Measurements from ENCODE around the gene WDR74. TPM values are rescaled to one million over a fixed set of nuclear protein-coding genes. Genes with fewer than 3 reads are reported as not detected.

The WDR74 gene
- total and polyA plus RNA-seq, 4 donors: 26.2 to 64.1 (median 42.0) TPM

DNA sequence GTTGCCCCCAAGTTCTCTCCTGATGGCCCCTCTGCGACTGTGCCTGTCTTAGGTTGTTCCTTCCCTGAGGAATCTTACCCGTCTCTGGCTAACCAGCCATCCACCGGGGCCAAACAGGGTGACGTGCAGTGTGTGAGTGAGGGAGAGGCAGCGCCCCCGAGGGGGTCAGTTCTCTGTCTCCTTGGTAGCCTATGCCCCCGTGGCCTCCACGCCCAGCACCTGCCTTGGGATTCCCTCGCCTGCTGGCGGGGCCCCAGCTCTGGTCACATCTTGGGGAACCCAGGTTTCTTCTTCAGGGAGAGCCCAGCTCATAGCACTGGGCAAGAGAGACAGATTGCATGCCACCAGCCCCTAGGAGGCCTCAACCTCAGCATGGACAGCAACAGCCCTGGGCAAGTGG lies 39.9 kb downstream of the WDR74 start:
- TF ChIP-seq, protein P1, sequence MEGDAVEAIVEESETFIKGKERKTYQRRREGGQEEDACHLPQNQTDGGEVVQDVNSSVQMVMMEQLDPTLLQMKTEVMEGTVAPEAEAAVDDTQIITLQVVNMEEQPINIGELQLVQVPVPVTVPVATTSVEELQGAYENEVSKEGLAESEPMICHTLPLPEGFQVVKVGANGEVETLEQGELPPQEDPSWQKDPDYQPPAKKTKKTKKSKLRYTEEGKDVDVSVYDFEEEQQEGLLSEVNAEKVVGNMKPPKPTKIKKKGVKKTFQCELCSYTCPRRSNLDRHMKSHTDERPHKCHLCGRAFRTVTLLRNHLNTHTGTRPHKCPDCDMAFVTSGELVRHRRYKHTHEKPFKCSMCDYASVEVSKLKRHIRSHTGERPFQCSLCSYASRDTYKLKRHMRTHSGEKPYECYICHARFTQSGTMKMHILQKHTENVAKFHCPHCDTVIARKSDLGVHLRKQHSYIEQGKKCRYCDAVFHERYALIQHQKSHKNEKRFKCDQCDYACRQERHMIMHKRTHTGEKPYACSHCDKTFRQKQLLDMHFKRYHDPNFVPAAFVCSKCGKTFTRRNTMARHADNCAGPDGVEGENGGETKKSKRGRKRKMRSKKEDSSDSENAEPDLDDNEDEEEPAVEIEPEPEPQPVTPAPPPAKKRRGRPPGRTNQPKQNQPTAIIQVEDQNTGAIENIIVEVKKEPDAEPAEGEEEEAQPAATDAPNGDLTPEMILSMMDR (IDR thresholded peaks at IDR 0.05; ENCODE audit: control extremely low read depth, extremely low read depth): no peak
- H3K4me1 ChIP-seq (ENCODE audit: control insufficient read depth in 5 of 5, insufficient read depth in 5 of 5, low read length in 5 of 5): peaks cover 0 to 12% (median 9%) of the 10 kb centered on the region in 5 donors
- H3K36me3 ChIP-seq (ENCODE audit: control insufficient read depth in 4 of 4, insufficient read depth in 4 of 4, low read length in 4 of 4): peaks cover 46 to 68% (median 56%) of the 10 kb centered on the region in 4 donors
- H3K4me3 ChIP-seq: no peak overlapping the region
- H3K27ac ChIP-seq (ENCODE audit: low read depth in 1 of 2, low read length in 1 of 2): no peak overlapping the region
- no peak for ATAC-seq (ENCODE audit: insufficient read depth, low FRiP score)
- H3K27me3 ChIP-seq (ENCODE audit: control insufficient read depth in 3 of 3, insufficient read depth in 3 of 3, low read length in 2 of 3): no peaks in the 10 kb centered on the region
- WGBS, 2 donors: 96% methylated on average over 10 of the region's 10 CpGs
- H3K9me3 ChIP-seq (ENCODE audit: control insufficient read depth in 4 of 4, insufficient read depth in 3 of 4, low read length in 3 of 4): no peaks in the 10 kb centered on the region
- no peak for DNase-seq
- H3K9ac ChIP-seq (ENCODE audit: insufficient read depth in 1 of 2, low read length in 2 of 2): no peak overlapping the region

DNA sequence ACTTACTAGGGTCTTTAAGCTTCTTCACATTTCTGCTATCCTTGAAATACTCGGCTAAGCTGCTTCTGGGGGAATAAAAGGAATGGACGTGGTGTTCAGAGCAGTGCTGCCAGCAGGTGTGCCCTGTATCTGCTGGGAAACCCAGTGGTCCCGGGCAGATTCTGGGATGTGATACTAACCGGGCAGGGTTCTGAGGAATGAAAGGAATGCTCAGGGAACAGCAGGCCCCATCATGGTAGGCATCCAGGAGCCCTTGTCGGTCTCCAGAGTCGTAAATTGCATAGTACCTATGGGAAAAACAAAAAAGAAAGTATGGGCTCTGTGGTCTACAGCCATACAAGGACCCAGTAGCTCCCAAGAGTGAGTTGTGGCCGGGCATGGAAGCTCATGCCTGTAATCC lies 43.1 kb downstream of the WDR74 start:
- Histone ChIP-seq H3K4me3 (no peak overlapping the region), H3K27me3 (ENCODE audit: control insufficient read depth in 3 of 3, insufficient read depth in 3 of 3, low read length in 2 of 3) (no peaks in the 10 kb centered on the region), H3K36me3 (ENCODE audit: control insufficient read depth in 4 of 4, insufficient read depth in 4 of 4, low read length in 4 of 4) (peaks cover 45 to 62% (median 52%) of the 10 kb centered on the region in 4 donors), H3K9me3 (ENCODE audit: control insufficient read depth in 4 of 4, insufficient read depth in 3 of 4, low read length in 3 of 4) (no peaks in the 10 kb centered on the region), H3K9ac (ENCODE audit: insufficient read depth in 1 of 2, low read length in 2 of 2) (no peak overlapping the region), H3K4me1 (ENCODE audit: control insufficient read depth in 5 of 5, insufficient read depth in 5 of 5, low read length in 5 of 5) (peaks cover 0 to 9% (median 7%) of the 10 kb centered on the region in 5 donors), H3K27ac (ENCODE audit: low read depth in 1 of 2, low read length in 1 of 2) (no peak overlapping the region)
- 89 to 95% methylated on average over 7 of the region's 7 CpGs for WGBS, 2 donors
- TF ChIP-seq, protein P1 (IDR thresholded peaks at IDR 0.05; ENCODE audit: control extremely low read depth, extremely low read depth): no peak
- ATAC-seq (ENCODE audit: insufficient read depth, low FRiP score) (no peak), DNase-seq (no peak)

DNA sequence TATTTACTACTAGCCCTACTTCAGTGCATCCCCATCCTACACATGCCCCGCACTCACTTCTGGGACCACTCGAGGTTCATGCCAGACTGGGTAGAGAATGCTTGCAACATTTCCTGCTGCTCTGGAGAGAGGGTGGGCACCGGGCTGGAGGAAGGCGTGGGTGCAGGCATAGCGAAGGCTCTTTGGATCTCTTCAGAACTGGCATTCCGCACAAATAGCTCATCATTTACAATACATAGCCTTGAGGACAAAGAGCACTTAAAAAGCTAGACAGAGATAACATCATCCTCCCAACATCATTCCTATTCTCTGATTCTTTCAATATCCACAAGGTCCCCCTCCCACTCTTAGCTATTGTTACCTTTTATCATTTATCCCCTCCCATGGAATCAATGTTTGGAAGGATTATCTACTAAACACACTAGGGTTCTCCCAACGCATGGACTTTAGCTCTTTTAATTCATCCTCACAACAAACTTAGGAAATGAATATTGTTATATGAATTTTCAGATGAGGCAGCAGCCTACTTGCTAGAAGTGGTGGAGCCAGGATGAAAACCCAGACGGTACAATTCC lies 45.1 kb downstream of the WDR74 start:
- H3K9ac ChIP-seq (ENCODE audit: insufficient read depth in 1 of 2, low read length in 2 of 2): no peak overlapping the region

More for the DNA sequence above, 45.1 kb downstream of the WDR74 start:
- WGBS, 2 donors: 66 to 81% methylated on average over 8 of the region's 8 CpGs
- Histone ChIP-seq H3K27me3 (ENCODE audit: control insufficient read depth in 3 of 3, insufficient read depth in 3 of 3, low read length in 2 of 3) (no peaks in the 10 kb centered on the region), H3K4me1 (ENCODE audit: control insufficient read depth in 5 of 5, insufficient read depth in 5 of 5, low read length in 5 of 5) (peaks cover 0 to 25% (median 8%) of the 10 kb centered on the region in 5 donors), H3K9me3 (ENCODE audit: control insufficient read depth in 4 of 4, insufficient read depth in 3 of 4, low read length in 3 of 4) (no peaks in the 10 kb centered on the region), H3K4me3 (no peak overlapping the region), H3K27ac (ENCODE audit: low read depth in 1 of 2, low read length in 1 of 2) (no peak overlapping the region), H3K36me3 (ENCODE audit: control insufficient read depth in 4 of 4, insufficient read depth in 4 of 4, low read length in 4 of 4) (peaks cover 31 to 53% (median 41%) of the 10 kb centered on the region in 4 donors)
- ATAC-seq (ENCODE audit: insufficient read depth, low FRiP score) (no peak), DNase-seq (no peak)
- TF ChIP-seq, protein P1 (IDR thresholded peaks at IDR 0.05; ENCODE audit: control extremely low read depth, extremely low read depth): no peak

All from lung (tissue), 12 donors.